Right cardiac atrium (tissue), 5 donors: Measurements from ENCODE around the gene DNAH17. TPM values are rescaled to one million over a fixed set of nuclear protein-coding genes. Genes with fewer than 3 reads are reported as not detected.
A peak's percentile ranks its signal among the peaks of the same experiment; 100 is the strongest.

ENCODE experiments used
- ATAC-seq, 2 donors: fragments of 200-7000 bp; cut with Tn5 transposase; one replicate each; pipeline versions ENCODE4 v1.8.0 to v1.9.1; 2020; ENCODE audit warnings: moderate library complexity in 2 of 2, mild to moderate bottlenecking in 1 of 2
- DNase-seq, 3 donors: peaks; one replicate each; pipeline ENCODE4 v3.0.0-alpha.2; 2020
- H3K27ac ChIP-seq: one replicate; pipeline ENCODE4 v1.5.1; 2013; ENCODE audit warnings: mild to moderate bottlenecking, low read length, control low read depth, moderate library complexity
- H3K27me3 ChIP-seq: one replicate; pipeline ENCODE4 v1.6.1; 2013; ENCODE audit not compliant: control insufficient read depth, insufficient read depth
- H3K4me1 ChIP-seq: one replicate; pipeline ENCODE4 v1.6.1; 2013; ENCODE audit warnings: low read length; ENCODE audit not compliant: control insufficient read depth, insufficient read depth
- H3K4me3 ChIP-seq: one replicate; pipeline ENCODE4 v1.5.1; 2013; ENCODE audit warnings: low read length, control low read depth
- H3K9me3 ChIP-seq: one replicate; pipeline ENCODE4 v1.6.1; 2013; ENCODE audit warnings: low read length; ENCODE audit not compliant: control insufficient read depth
- WGBS: extraction: QIAGEN DNeasy Blood & Tissue Kit; methylation state at CpG from one replicate; pipeline ENCODE4 v1.1.7; 2013; 5-methylcytosine and 5-hydroxymethylcytosine counted together
- intact Hi-C, 4 donors: fragments of 100-400 bp; cut with DNase I; formaldehyde crosslinking; loops; one replicate each; pipeline versions ENCODE4 v1.11.0 to v1.14.0; 2022 to 2023
- polyA plus RNA-seq: library from polyadenylated mRNA; stranded (reverse); fragments of 200-250 nt; gene quantifications from one replicate; pipeline ENCODE4 v1.2.3, GENCODE V29; 2013
- total RNA-seq, 4 donors: library from RNA; stranded (reverse); fragmentation: NEBNext Ultra II Directional; extraction: Animal tissue kit (Norgen Biotek cat#: 25700); gene quantifications; one replicate each; pipeline ENCODE4 v1.2.1, GENCODE V29; 2021
- donor health status: healthy with polysubstance abuse.
- donor health status: DM: no; HTN: yes; CAD: no.
- donor health status: DM: no; HTN: no; CAD: no.
- donor health status: DM: no; HTN: yes; CAD: no; lungs with severe emphysema.
- donor health status: DM: yes; HTN: yes; CAD: no.

DNAH17 gene
- total and polyA plus RNA-seq, 5 donors: 0.06 to 0.28 (median 0.19) TPM; not detected in 1

DNA sequence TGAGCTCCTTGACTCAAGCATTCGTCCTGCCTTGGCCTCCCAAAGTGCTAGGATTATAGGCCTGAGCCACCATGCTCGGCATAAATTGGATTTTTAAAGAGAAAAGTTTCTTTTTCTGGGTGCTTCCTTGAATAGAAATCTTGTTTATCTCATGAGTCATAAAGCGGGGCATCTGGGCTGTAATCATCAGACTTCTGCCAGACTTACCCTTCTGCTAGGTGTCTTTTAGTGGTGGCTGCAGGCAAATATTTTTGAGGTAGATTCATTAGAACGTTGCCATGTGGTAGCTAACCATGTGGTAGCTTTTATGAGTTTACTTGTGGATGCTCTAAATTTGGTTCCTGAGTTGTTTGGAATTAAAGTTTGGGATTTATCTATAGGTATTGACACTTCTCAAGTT, 185.4 kb downstream of the DNAH17 start:
- no peaks in the 10 kb centered on the region for H3K9me3 ChIP-seq
- intact Hi-C loops: no loop called here
- no peak for ATAC-seq
- 73% methylated on average over 4 of the region's 4 CpGs for WGBS
- no peak overlapping the region for H3K27ac ChIP-seq
- H3K4me1 ChIP-seq: peaks cover 18% of the 10 kb centered on the region
- H3K27me3 ChIP-seq: no peaks in the 10 kb centered on the region
- DNase-seq: no peak
- no peak overlapping the region for H3K4me3 ChIP-seq

DNA sequence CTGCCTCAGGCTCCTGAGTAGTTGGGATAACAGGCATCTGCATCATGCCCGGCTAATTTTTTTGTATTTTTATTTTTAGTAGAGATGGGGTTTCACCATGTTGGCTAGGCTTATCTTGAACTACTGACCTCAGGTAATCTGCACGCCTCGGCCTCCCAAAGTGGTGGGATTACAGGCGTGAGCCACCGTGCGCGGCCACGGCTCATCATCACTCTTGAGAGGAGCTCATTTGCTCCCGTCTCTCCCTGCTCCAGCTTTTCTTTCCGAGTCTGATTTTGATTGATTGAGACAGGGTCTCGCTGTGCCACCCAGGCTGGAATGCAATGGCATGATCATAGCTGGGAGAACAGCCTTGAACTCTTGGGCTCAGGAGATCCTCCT, 186.2 kb downstream of the DNAH17 start:
- no peak overlapping the region for H3K4me3 ChIP-seq
- H3K27ac ChIP-seq: no peak overlapping the region
- intact Hi-C loops: no loop called here
- WGBS: 94% methylated on average over 11 of the region's 11 CpGs
- no peak for ATAC-seq
- DNase-seq: peak in 1 of 3 donors; percentile 24
- peaks cover 17% of the 10 kb centered on the region for H3K4me1 ChIP-seq
- H3K27me3 ChIP-seq: no peaks in the 10 kb centered on the region
- H3K9me3 ChIP-seq: no peaks in the 10 kb centered on the region

DNA sequence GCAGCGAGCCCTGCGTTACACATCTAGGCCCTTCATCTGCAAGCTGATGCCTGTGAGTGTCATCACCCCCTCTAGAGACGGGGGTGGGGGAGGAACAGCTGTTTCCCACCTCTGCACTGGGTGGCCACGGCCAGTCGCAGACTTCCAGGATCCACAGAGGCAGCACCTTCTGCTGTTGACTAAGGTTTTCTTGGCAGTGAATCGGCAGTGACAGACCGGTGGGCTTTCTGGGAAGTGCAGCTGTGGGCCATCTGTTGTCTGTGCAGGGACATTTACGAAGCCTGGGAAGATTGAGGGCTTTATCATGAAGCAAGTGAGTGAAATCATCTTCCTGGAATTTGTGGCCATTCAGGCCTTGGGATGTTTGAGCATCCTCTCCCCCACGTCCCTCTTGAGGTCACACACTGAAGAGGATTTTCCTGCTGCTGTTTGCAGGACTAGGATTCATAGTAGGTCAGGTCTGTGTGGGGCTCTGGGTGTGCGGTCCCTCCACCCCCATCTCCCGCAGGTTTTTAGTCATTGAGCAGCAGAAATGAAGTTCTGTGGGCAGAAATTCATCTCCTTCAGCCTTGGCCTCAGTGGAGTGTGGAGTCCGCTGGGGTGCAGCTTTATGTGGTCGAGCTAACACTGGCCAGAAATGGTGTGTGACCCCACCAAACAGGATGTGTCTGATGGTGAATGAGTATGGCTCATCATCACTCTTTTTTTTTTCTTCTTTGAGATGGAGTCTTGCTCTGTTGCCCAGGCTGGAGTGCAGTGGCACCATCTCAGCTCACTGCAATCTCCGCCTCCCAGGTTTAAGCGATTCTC, 186.8 kb downstream of the DNAH17 start:
- peaks cover 17% of the 10 kb centered on the region for H3K4me1 ChIP-seq

DNA sequence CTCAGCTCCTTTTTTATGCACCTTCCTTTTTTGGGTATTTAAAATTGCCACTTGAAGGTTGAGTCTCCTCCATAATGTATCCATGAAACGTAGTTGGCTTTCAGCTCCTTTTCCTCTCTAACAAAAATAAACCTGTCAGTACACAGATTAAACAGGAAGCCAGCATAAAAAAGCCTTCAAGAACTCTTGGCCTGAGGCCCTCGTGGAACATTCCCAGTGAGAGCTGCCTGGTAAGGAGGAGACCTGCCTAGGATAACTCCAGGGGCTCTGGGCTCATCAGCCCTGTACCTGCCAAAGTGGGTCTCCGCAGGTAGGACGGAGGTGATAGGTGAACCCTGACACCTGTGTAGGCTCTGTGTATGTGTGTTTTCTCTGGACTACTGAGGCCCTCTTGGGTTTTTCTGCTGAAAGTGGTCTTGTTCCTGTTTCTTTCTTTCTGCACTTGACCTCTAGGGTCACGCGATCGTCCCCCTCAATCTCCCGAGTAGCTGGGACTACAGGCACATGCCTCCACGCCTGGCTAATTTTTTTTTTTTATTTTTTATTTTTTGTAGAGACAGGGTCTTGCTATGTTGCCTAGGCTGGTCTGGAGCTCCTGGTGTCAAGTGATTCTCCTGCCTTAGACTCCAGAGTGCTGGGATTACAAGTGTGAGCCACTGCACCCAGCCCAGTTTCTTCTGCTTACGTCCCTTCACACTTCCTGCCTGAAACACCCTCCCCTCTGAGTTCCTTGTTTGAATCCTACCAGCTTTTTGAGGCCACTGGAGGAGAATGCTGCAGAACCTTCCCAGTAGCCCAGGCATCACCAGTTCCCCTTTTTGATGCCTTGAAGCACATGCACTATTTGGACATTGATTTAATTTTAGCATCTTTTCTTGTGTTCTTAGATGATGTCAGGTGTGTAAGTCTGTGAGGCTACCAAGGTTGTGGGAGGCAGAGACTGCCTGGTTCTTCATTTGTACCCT, 188.9 kb downstream of the DNAH17 start:
- no peaks in the 10 kb centered on the region for H3K9me3 ChIP-seq
- peak overlapping the region; percentile 91 for H3K27ac ChIP-seq
- H3K4me3 ChIP-seq: no peak overlapping the region
- 39% methylated on average over 10 of the region's 10 CpGs for WGBS
- H3K27me3 ChIP-seq: no peaks in the 10 kb centered on the region
- intact Hi-C loops: no loop called here
- peaks cover 15% of the 10 kb centered on the region for H3K4me1 ChIP-seq
- ATAC-seq (peak; percentile 48 to 54), DNase-seq (peak in 2 of 3 donors; percentile 62 to 77)

More for the DNA sequence above, 186.8 kb downstream of the DNAH17 start:
- Histone ChIP-seq H3K27me3 (no peaks in the 10 kb centered on the region), H3K9me3 (no peaks in the 10 kb centered on the region), H3K27ac (peak overlapping the region; percentile 20), H3K4me3 (no peak overlapping the region)
- peak in 1 of 3 donors; percentile 27 for DNase-seq
- intact Hi-C loops: no loop called here
- no peak for ATAC-seq
- WGBS: 45% methylated on average over 15 of the region's 15 CpGs

DNA sequence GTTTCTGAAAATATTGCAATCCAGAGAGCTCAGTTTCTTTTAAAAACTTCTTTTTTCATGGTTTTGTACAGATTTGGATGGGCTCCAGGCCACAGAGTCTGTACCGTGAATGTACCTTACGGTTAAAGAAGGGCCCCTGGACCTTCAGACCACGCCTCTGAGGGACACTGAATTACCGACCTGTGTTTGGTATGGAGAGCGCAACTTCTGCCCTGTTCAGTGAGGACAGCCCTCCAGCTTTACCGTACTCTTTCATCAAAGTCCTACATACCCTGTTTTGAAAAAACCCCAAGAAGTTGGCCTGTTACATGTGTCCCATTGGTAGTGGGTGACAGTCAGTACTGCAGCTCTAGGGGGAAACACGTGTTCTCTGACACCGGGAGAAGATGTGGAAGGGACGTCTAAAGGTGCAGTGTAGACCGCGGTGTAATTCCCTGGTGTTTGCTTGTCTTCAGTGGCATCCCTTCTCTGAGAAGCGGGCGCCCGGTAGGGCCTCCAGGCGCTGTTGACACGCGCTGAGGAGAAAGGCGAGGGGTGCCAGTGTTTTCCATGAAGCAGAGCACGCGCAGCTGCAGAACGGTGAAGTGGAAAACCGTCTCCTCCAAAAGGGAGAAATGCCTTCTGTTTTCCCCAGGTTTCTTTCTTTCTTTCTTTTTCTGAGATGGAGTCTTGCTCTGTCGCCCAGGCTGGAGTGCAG, 192.6 kb downstream of the DNAH17 start:
- H3K4me3 ChIP-seq: no peak overlapping the region
- DNase-seq (peak in 1 of 3 donors; percentile 25), ATAC-seq (no peak)
- WGBS: 83% methylated on average over 23 of the region's 23 CpGs
- H3K27me3 ChIP-seq: no peaks in the 10 kb centered on the region
- H3K4me1 ChIP-seq: peaks cover 11% of the 10 kb centered on the region
- H3K9me3 ChIP-seq: no peaks in the 10 kb centered on the region
- intact Hi-C loops: loop anchor here in 1 of 4 donors (5.0 kb wide), 1 partner anchor 33 kb away; no protein-coding TSS in a partner anchor
- peak overlapping the region; percentile 75 for H3K27ac ChIP-seq

DNA sequence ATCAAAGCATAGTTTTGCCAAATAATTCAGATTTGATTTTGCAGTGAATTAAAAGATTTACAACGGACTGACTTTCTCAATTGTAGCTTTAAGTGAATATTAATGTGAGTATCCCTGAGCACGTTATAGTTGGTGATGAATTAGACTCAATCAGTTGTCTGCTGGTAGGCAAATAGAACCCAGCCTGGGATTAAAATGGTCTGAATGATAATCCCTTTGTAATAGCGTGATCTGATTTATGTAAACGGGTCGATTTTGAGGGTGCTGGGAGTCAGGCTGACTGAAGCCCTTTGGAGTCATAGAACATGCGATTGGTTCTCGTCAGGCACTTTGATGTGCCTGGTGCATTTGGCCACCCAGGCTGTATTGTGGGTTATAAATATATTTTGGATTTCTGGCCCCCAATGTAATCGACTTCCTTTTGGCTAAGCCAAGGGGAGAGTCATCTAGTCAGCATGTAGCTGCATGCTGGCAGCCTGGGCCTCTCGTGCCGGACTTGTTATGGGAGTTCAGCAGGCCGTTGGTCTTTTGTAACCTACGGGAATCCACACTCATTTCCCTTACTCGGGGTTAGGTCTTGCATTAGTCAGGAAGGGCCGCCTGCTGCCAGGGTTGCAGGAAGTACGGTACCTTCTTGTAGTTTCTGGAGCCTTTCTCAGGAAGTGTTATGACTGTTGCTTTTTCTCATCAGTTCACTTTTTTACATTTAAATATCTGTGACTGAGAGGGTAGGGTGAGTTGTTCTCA, 193.3 kb downstream of the DNAH17 start:
- Histone ChIP-seq H3K4me1 (peaks cover 11% of the 10 kb centered on the region), H3K27ac (peak overlapping the region; percentile 76), H3K27me3 (no peaks in the 10 kb centered on the region), H3K9me3 (no peaks in the 10 kb centered on the region), H3K4me3 (no peak overlapping the region)
- peak; percentile 85 to 90 (median 89) for DNase-seq
- 48% methylated on average over 15 of the region's 15 CpGs for WGBS
- ATAC-seq: peak; percentile 84 to 90
- intact Hi-C loops: loop anchor here in 1 of 4 donors (5.0 kb wide), 1 partner anchor 33 kb away; no protein-coding TSS in a partner anchor

DNA sequence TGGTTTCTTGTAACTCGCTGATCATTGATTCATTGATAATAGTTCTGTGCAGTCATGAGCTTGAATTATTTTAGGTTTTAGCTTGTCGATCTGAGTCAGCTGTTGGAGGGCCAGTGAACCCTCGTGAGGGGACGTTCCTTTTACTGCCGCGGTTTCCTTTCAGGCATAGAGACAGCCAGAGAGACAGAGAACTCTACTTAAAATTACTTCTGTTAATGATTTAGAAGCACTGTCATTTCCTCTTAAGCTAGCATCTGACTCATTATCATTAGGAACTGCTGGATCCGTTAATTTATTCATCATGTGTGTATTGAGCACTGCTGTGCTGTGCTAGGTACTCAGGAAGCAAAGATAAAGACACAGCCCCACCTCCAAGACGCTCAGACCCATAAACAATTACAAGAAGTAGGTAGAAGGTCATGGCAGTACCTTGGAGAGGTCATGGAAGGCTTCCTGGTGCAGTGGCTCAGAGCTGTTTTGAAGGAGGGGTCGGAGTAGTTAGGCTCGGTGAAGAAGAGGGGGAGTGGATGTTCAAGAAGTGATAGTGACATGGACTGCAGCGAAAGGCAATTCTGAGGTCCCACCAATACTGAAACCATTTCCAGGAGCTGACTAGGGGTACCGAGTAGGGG, 195.5 kb downstream of the DNAH17 start:
- intact Hi-C loops: loop anchor here in 1 of 4 donors (5.0 kb wide), 1 partner anchor 36 kb away; no protein-coding TSS in a partner anchor
- H3K9me3 ChIP-seq: no peaks in the 10 kb centered on the region
- ATAC-seq (peak in 1 of 2 donors; percentile 49), DNase-seq (no peak)
- H3K4me1 ChIP-seq: peaks cover 11% of the 10 kb centered on the region
- H3K27me3 ChIP-seq: no peaks in the 10 kb centered on the region
- H3K27ac ChIP-seq: peak overlapping the region; percentile 76
- 53% methylated on average over 12 of the region's 12 CpGs for WGBS
- no peak overlapping the region for H3K4me3 ChIP-seq

DNA sequence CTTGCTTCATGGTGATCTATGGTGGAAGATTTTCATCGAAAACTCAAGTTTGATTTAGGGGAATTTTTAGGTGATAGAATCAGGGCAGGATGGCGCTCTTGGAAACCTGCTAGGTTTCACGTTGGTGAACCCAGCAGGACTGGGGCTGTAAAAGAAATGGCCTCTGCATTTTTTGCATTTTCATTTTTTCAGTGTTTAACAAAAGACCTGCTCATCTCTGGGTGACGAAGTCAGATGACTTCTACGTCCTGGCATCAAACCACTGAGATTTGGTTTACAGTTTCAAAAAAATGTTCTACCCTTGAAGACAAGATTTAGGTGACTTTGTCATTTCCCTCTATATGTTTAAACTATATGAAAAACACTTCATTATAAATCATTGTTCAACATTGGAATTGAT, 196.8 kb downstream of the DNAH17 start:
- peaks cover 4% of the 10 kb centered on the region for H3K4me1 ChIP-seq
- H3K27ac ChIP-seq: no peak overlapping the region
- no peak overlapping the region for H3K4me3 ChIP-seq
- no peak for ATAC-seq
- H3K27me3 ChIP-seq: no peaks in the 10 kb centered on the region
- H3K9me3 ChIP-seq: no peaks in the 10 kb centered on the region
- intact Hi-C loops: loop anchor here in 1 of 4 donors (5.0 kb wide), 1 partner anchor 37 kb away; no protein-coding TSS in a partner anchor
- no peak for DNase-seq
- WGBS: 84% methylated on average over 5 of the region's 5 CpGs

DNA sequence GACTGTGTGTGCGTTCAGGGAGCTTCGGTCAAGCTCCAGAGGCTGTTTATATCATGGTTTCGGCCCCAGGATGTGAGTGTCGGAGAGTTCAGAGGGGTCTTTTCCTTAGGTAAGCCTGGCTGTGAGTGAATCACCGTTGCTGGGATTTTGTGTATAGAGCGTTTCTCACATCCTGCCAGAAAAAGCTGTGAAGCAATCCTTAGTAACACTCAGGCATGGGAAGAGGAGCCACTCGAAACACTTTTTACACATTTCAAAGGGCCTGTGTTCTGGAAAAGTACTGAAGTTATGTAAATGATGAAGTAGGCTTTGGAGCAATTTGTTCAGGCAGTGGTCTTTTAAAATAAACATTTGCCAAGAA, 198.1 kb downstream of the DNAH17 start:
- ATAC-seq: no peak

More for the DNA sequence above, 198.1 kb downstream of the DNAH17 start:
- Histone ChIP-seq H3K27ac (peak overlapping the region; percentile 91), H3K4me1 (peaks cover 7% of the 10 kb centered on the region), H3K27me3 (no peaks in the 10 kb centered on the region), H3K4me3 (peak overlapping the region; percentile 84), H3K9me3 (no peaks in the 10 kb centered on the region)
- no peak for DNase-seq
- intact Hi-C loops: no loop called here
- WGBS: 6% methylated on average over 7 of the region's 7 CpGs
